ENCODE results near the gene KREMEN1.
"Not testable (repeated sequence)": the region's sequence is repeated elsewhere in the genome, so short reads cannot be mapped to it uniquely, and the experiment has no call there.

The KREMEN1 gene

GRCh38 chr22:29079218-29079901 lies 6.5 kb downstream of the KREMEN1 start:
- peak; percentile 54 for DNase-seq

GRCh38 chr22:29080106-29080975 lies 7.5 kb downstream of the KREMEN1 start:
- no peak for DNase-seq

GRCh38 chr22:29081517-29082236 lies 8.8 kb downstream of the KREMEN1 start:
- DNase-seq: no peak

GRCh38 chr22:29082826-29083545 lies 10.2 kb downstream of the KREMEN1 start:
- DNase-seq: no peak

GRCh38 chr22:29083576-29083932 lies 10.7 kb downstream of the KREMEN1 start:
- DNase-seq: not testable (repeated sequence)

GRCh38 chr22:29083933-29084591 lies 11.2 kb downstream of the KREMEN1 start:
- no peak for DNase-seq

GRCh38 chr22:29087012-29087411 lies 14.2 kb downstream of the KREMEN1 start:
- no peak for DNase-seq

- no peak for DNase-seq
These were observed 16.0 kb downstream of the KREMEN1 start for GRCh38 chr22:29088809-29089208.

- no peak for DNase-seq
These were observed 16.7 kb downstream of the KREMEN1 start for GRCh38 chr22:29089507-29089906.

- DNase-seq: no peak
These were observed 17.2 kb downstream of the KREMEN1 start for GRCh38 chr22:29090039-29090438.

- DNase-seq: no peak
These were observed 19.4 kb downstream of the KREMEN1 start for GRCh38 chr22:29092243-29092642.

GRCh38 chr22:29093030-29093429 lies 20.2 kb downstream of the KREMEN1 start:
- DNase-seq: no peak

GRCh38 chr22:29093501-29094300 lies 20.9 kb downstream of the KREMEN1 start:
- no peak for DNase-seq

- DNase-seq: no peak
These were observed 22.6 kb downstream of the KREMEN1 start for GRCh38 chr22:29095459-29095858.

GRCh38 chr22:29096736-29097669 lies 24.2 kb downstream of the KREMEN1 start:
- DNase-seq: peak; percentile 81

- peak; percentile 43 for DNase-seq
These were observed 25.5 kb downstream of the KREMEN1 start for GRCh38 chr22:29098296-29098695.

- DNase-seq: peak; percentile 71
These were observed 29.5 kb downstream of the KREMEN1 start for GRCh38 chr22:29102300-29102699.

GRCh38 chr22:29103121-29103520 lies 30.3 kb downstream of the KREMEN1 start:
- DNase-seq: no peak

- DNase-seq: no peak
These were observed 32.6 kb downstream of the KREMEN1 start for GRCh38 chr22:29105468-29105867.

- no peak for DNase-seq
These were observed 34.0 kb downstream of the KREMEN1 start for GRCh38 chr22:29106839-29107238.
